ENCODE results near the gene SDHAF1.
A peak's percentile ranks its signal among the peaks of the same experiment; 100 is the strongest.

Gene SDHAF1

DNA sequence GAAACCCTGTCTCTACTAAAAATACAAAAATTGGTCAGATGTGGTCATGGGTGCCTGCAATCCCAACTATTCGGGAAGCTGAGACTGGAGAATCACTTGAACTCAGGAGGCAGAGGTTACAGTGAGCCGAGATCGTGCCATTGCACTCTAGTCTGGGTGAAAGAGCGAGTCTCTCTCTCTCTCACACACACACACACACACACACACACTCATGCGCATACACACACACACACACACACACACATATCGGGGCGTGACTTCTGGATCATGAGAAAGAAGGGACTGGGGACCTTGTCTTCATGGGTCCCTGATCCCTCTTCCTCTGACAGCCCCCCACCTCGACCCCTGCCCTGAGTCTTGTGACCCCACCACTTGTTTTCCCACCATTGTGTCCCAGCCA, 11.8 kb upstream of the SDHAF1 start:
- Mint-ChIP-seq H3K36me3 (ENCODE audit: low read depth) (no peaks in the 10 kb centered on the region), H3K4me3 (no peak overlapping the region), H3K27ac (no peak overlapping the region), H3K9me3 (no peaks in the 10 kb centered on the region), H3K27me3 (ENCODE audit: low read depth) (peaks cover 77% of the 10 kb centered on the region), H3K4me1 (no peaks in the 10 kb centered on the region)
- TF ChIP-seq, protein P1, sequence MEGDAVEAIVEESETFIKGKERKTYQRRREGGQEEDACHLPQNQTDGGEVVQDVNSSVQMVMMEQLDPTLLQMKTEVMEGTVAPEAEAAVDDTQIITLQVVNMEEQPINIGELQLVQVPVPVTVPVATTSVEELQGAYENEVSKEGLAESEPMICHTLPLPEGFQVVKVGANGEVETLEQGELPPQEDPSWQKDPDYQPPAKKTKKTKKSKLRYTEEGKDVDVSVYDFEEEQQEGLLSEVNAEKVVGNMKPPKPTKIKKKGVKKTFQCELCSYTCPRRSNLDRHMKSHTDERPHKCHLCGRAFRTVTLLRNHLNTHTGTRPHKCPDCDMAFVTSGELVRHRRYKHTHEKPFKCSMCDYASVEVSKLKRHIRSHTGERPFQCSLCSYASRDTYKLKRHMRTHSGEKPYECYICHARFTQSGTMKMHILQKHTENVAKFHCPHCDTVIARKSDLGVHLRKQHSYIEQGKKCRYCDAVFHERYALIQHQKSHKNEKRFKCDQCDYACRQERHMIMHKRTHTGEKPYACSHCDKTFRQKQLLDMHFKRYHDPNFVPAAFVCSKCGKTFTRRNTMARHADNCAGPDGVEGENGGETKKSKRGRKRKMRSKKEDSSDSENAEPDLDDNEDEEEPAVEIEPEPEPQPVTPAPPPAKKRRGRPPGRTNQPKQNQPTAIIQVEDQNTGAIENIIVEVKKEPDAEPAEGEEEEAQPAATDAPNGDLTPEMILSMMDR (IDR thresholded peaks at IDR 0.05; ENCODE audit: unreplicated experiment in 3 of 3) = no peak

DNA sequence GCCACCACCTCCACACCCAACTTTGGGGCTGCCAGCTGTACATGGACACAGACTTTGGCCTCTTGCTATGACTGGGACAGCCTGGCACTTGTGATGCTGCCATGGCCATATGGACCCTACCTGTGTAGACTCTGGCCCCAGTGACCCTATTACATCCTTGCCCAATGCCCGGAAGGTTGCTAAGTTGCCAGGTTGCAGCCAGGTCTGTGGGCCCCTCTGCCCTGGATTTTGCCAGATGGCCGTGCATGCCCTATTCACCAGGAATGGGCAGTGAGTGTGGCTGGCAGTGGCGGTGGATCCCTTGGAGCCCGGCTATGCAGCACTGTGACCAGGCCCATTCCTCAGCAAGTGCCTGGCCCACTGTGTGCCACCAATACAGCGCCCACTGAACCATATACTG, 8.9 kb upstream of the SDHAF1 start:
- H3K27me3 Mint-ChIP-seq (ENCODE audit: low read depth) = peaks cover 81% of the 10 kb centered on the region
- no peaks in the 10 kb centered on the region for H3K36me3 Mint-ChIP-seq (ENCODE audit: low read depth)
- no peaks in the 10 kb centered on the region for H3K9me3 Mint-ChIP-seq
- H3K4me3 Mint-ChIP-seq = peak overlapping the region; percentile 50 to 83 (median 52)
- H3K4me1 Mint-ChIP-seq = no peaks in the 10 kb centered on the region
- no peak overlapping the region for H3K27ac Mint-ChIP-seq
- TF ChIP-seq, protein P1 (IDR thresholded peaks at IDR 0.05; ENCODE audit: unreplicated experiment in 3 of 3) = no peak

DNA sequence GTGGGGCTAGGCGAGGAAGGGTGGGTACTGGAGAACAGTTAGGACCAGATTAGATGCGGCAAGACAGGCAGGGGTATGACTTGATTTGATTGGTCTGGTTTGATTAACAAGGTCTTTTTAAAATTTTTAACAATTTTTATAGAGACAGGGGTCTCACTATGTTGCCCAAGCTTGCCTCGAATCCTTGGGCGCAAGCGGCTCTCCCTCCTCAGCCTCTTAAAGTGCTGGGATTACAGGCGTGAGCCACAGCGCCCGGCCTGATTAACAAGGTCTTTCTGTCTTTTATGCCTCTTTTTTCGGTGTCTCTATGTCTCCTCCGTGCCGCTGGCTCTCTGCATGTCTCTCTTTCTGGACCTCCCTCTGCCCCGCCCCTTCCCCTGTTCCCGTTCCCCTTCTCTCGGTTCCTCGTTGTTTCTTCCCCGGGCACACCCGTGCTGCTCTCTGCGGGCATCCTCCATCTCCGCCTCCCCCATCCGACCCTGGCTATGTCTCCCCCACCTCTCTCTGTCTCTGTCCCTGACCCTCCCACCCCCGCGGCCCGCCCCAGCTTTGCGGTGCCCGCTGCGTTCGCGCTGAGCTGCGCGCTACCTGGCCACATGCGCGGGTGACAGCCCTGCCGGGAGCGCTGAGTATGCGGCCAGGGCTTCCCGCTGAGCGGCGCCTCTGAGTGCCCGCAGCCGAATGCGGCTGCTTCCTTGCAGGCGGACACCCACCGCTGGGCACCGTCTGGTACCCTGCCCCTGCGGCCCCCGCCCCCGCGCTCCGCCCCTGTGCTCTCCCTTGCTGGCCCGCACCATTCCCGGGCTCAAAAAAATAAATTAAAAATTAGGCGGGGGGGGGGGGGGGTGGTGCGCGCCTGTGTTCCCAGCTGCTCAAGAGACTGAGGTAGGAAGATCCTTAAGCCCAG, 8.1 kb upstream of the SDHAF1 start:
- H3K27me3 Mint-ChIP-seq (ENCODE audit: low read depth) = peaks cover 75% of the 10 kb centered on the region
- peak overlapping the region; percentile 76 to 83 (median 82) for H3K4me3 Mint-ChIP-seq
- no peak overlapping the region for H3K27ac Mint-ChIP-seq
- H3K9me3 Mint-ChIP-seq = no peaks in the 10 kb centered on the region
- H3K4me1 Mint-ChIP-seq = no peaks in the 10 kb centered on the region
- no peaks in the 10 kb centered on the region for H3K36me3 Mint-ChIP-seq (ENCODE audit: low read depth)
- TF ChIP-seq, protein P1 (IDR thresholded peaks at IDR 0.05; ENCODE audit: unreplicated experiment in 3 of 3) = no peak

DNA sequence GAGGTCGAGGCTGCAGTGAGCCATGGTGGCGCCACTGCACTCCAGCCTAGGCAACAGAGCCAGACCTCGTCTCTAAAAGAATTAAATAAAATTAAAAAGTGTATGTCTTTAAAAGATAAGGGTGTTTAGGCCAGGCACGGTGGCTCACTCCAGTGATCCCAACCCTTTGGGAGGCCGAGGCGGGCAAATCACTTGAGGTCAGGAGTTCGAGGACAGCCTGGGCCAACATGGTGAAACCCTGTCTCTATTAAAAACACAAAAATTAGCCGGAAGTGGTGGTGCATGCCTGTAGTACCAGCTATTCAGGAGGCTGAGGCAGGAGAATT, 7.5 kb upstream of the SDHAF1 start:
- peaks cover 69% of the 10 kb centered on the region for H3K27me3 Mint-ChIP-seq (ENCODE audit: low read depth)
- H3K36me3 Mint-ChIP-seq (ENCODE audit: low read depth) = no peaks in the 10 kb centered on the region
- H3K4me3 Mint-ChIP-seq = peak overlapping the region in 2 of 3 experiments; percentile 44 to 57
- no peaks in the 10 kb centered on the region for H3K9me3 Mint-ChIP-seq
- H3K4me1 Mint-ChIP-seq = no peaks in the 10 kb centered on the region
- TF ChIP-seq, protein P1 (IDR thresholded peaks at IDR 0.05; ENCODE audit: unreplicated experiment in 3 of 3) = no peak
- H3K27ac Mint-ChIP-seq = no peak overlapping the region

DNA sequence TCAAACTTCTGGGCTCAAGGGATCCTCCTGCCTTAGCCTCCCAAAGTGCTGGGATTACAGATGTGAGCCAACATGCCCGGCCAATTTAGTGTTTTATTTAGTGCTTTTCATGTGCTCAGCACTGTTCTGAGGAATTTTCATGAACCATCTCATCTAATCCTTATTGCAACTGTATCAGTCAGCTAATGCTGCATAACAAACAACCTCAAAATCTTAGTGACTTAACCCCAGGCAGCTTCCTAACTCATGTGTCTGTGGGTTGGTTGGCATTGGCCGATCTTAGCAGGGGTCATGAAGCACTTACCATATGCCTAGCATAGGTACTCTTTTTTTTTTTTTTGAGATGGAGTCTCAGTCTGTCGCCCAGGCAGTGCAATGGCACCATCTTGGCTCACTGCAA, 6.2 kb upstream of the SDHAF1 start:
- H3K27ac Mint-ChIP-seq = no peak overlapping the region
- H3K36me3 Mint-ChIP-seq (ENCODE audit: low read depth) = no peaks in the 10 kb centered on the region
- H3K9me3 Mint-ChIP-seq = no peaks in the 10 kb centered on the region
- TF ChIP-seq, protein P1 (IDR thresholded peaks at IDR 0.05; ENCODE audit: unreplicated experiment in 3 of 3) = no peak
- peaks cover 59% of the 10 kb centered on the region for H3K27me3 Mint-ChIP-seq (ENCODE audit: low read depth)
- H3K4me1 Mint-ChIP-seq = no peaks in the 10 kb centered on the region
- no peak overlapping the region for H3K4me3 Mint-ChIP-seq

DNA sequence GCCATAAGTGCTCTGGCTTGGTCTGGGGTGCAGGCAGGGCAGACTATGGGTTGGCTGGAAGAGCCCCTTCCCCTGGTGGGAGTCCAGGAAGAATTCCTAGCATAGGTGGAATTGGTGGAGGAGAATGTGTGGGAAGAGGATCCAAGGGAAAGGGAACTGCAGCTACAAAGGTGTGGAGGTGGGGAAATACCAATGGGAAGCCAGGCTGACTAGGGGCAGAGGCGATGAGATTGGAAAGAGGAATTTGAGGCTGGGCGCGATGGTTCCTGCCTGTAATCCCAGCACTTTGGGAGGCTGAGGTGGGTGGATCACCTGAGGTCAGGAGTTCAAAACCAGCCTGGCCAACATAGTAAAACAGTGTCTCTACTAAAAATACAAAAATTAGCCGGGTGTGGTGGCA, 4.8 kb upstream of the SDHAF1 start:
- Mint-ChIP-seq H3K4me3 (peak overlapping the region in 1 of 3 experiments; percentile 56), H3K4me1 (peaks cover 4% of the 10 kb centered on the region), H3K36me3 (ENCODE audit: low read depth) (no peaks in the 10 kb centered on the region), H3K27me3 (ENCODE audit: low read depth) (peaks cover 45% of the 10 kb centered on the region), H3K27ac (no peak overlapping the region), H3K9me3 (no peaks in the 10 kb centered on the region)
- TF ChIP-seq, protein P1 (IDR thresholded peaks at IDR 0.05; ENCODE audit: unreplicated experiment in 3 of 3) = no peak

Data from nephron (organoid).